Upper lobe of left lung (tissue), 4 donors: ENCODE measurements around the gene TAS2R13.

Experiments
- CTCF ChIP-seq, 6 experiments: fragments of 450-650 bp in 4 of 6; fragments of 200-600 bp in 2 of 6; sonication (generic) in 2 of 6; IDR thresholded peaks; one replicate each; pipeline ENCODE4 v1.5.1; 2016 to 2019; ENCODE audit warnings: antibody characterized with exemption in 6 of 6
- EP300 ChIP-seq, 4 donors: sonication (generic); formaldehyde crosslinking; IDR thresholded peaks; one replicate each; pipeline ENCODE4 v1.5.1; 2017; ENCODE audit warnings: antibody characterized with exemption in 4 of 4, control low read depth in 2 of 4
- POLR2A ChIP-seq, 4 donors: fragments of 450-650 bp; IDR thresholded peaks; one replicate each; pipeline ENCODE4 v1.5.1; 2016 to 2017; ENCODE audit warnings: antibody characterized with exemption in 4 of 4, mild to moderate bottlenecking in 2 of 4
- POLR2AphosphoS5 ChIP-seq, 2 donors: sonication (generic); formaldehyde crosslinking; IDR thresholded peaks; one replicate each; pipeline ENCODE4 v1.5.1; 2017; ENCODE audit warnings: antibody characterized with exemption in 2 of 2

GRCh38 chr12:10919809-10920208 lies 10.4 kb upstream of the TAS2R13 start:
- no peak for TF ChIP-seq POLR2A (IDR thresholded peaks at IDR 0.05)
- no peak for TF ChIP-seq CTCF (IDR thresholded peaks at IDR 0.05)
- TF ChIP-seq POLR2AphosphoS5 (IDR thresholded peaks at IDR 0.05): no peak
- TF ChIP-seq EP300 (IDR thresholded peaks at IDR 0.05): no peak
